Activated CD8-positive, alpha-beta memory T cell treated with anti-CD3 and anti-CD28 coated beads, Interleukin-2, amount 50 U/mL, for 24 hours (primary cell): ENCODE data around the gene MKX.

Source experiments
- DNase-seq: peaks from one replicate; pipeline ENCODE4 v3.0.0-alpha.2; 2020; ENCODE audit errors: extremely low read depth

MKX gene

GRCh38 chr10:27745732-27746396 is at the start of gene MKX:
MKX (minus strand) TSS chr10:27745819; CDS start chr10:27743415, 2,404 bp downstream.
- no peak for DNase-seq

GRCh38 chr10:27794157-27794556 is 48.5 kb upstream of the MKX start:
- no peak for DNase-seq

- no peak for DNase-seq
These were observed 46.6 kb upstream of the MKX start for GRCh38 chr10:27792216-27792615.

- no peak for DNase-seq
These were observed 38.7 kb upstream of the MKX start for GRCh38 chr10:27784272-27784671.

- DNase-seq = no peak
These were observed 38.0 kb upstream of the MKX start for GRCh38 chr10:27783660-27784059.

- DNase-seq = no peak
These were observed 33.9 kb upstream of the MKX start for GRCh38 chr10:27779462-27780015.

GRCh38 chr10:27774831-27775230 is 29.2 kb upstream of the MKX start:
- no peak for DNase-seq

GRCh38 chr10:27771231-27771630 is 25.6 kb upstream of the MKX start:
- DNase-seq = no peak

- DNase-seq = no peak
These were observed 24.6 kb upstream of the MKX start for GRCh38 chr10:27770181-27770580.

GRCh38 chr10:27760867-27761266 is 15.2 kb upstream of the MKX start:
- DNase-seq = no peak

- no peak for DNase-seq
These were observed 14.1 kb upstream of the MKX start for GRCh38 chr10:27759483-27760272.

GRCh38 chr10:27752673-27753237 is 7.1 kb upstream of the MKX start:
- DNase-seq = no peak

GRCh38 chr10:27748601-27749000 is 3.0 kb upstream of the MKX start:
- DNase-seq = no peak

GRCh38 chr10:27747096-27747451 is 1.5 kb upstream of the MKX start:
- DNase-seq = no peak

GRCh38 chr10:27746397-27747095 is 927 bp upstream of the MKX start:
- DNase-seq = no peak

GRCh38 chr10:27744802-27745731 is 552 bp downstream of the MKX start:
- no peak for DNase-seq

GRCh38 chr10:27743877-27744801 is 1.5 kb downstream of the MKX start:
- no peak for DNase-seq

- no peak for DNase-seq
These were observed 2.4 kb downstream of the MKX start for GRCh38 chr10:27743012-27743876.
